CD14-positive monocyte (primary cell): ENCODE data around the gene MTMR10. TPM values are rescaled to one million over a fixed set of nuclear protein-coding genes. Genes with fewer than 3 reads are reported as not detected.

Experiments used
- DNase-seq, 3 donors: peaks; one replicate each; pipeline ENCODE4 v3.0.0-alpha.2; 2011 to 2022
- H2AFZ ChIP-seq: 2 replicates; pipeline ENCODE4 v1.6.0; 2012; ENCODE audit warnings: mild to moderate bottlenecking, low read depth, low read length, inconsistent platforms; ENCODE audit not compliant: insufficient read depth, poor library complexity, severe bottlenecking
- H3K27ac ChIP-seq, 2 donors: 1 replicate in 1 of 2; 2 replicates in 1 of 2; pipeline ENCODE4 v1.5.1; 2012 to 2013; ENCODE audit warnings: low read length in 2 of 2, control low read depth in 1 of 2, inconsistent platforms in 1 of 2, low read depth in 1 of 2, mild to moderate bottlenecking in 1 of 2
- H3K27me3 ChIP-seq, 2 donors: one replicate each; pipeline versions ENCODE4 v1.6.0 to v1.6.1; 2011 to 2013; ENCODE audit warnings: low read length in 2 of 2; ENCODE audit not compliant: control insufficient read depth in 2 of 2, insufficient read depth in 2 of 2
- H3K36me3 ChIP-seq, 2 donors: replicated peaks in 1 of 2; 1 replicate in 1 of 2; 2 replicates in 1 of 2; pipeline versions ENCODE4 v1.5.1 to v1.6.1; 2012 to 2013; ENCODE audit warnings: low read length in 2 of 2, control low read depth in 1 of 2, inconsistent platforms in 1 of 2, mild to moderate bottlenecking in 1 of 2; ENCODE audit not compliant: insufficient read depth in 2 of 2, control insufficient read depth in 1 of 2
- H3K4me1 ChIP-seq, 2 donors: 1 replicate in 1 of 2; 2 replicates in 1 of 2; pipeline versions ENCODE4 v1.5.1 to v1.6.1; 2012 to 2013; ENCODE audit warnings: low read length in 2 of 2, control low read depth in 1 of 2, inconsistent platforms in 1 of 2, mild to moderate bottlenecking in 1 of 2, moderate library complexity in 1 of 2; ENCODE audit not compliant: insufficient read depth in 2 of 2, control insufficient read depth in 1 of 2
- H3K4me2 ChIP-seq: replicated peaks from 2 replicates; pipeline ENCODE3; 2012; ENCODE audit warnings: low read length, moderate library complexity, mild to moderate bottlenecking; ENCODE audit not compliant: poor library complexity, severe bottlenecking; ENCODE audit errors: extremely low read depth
- H3K4me3 ChIP-seq, 3 experiments: fragments of 200-600 bp in 1 of 3; sonication (generic) in 1 of 3; replicated peaks in 1 of 3; 1 replicate in 2 of 3; 2 replicates in 1 of 3; pipeline ENCODE4 v1.5.1; 2011 to 2013; ENCODE audit warnings: low read length in 3 of 3, mild to moderate bottlenecking in 3 of 3, control low read depth in 2 of 3, low read depth in 2 of 3, inconsistent platforms in 1 of 3, moderate library complexity in 1 of 3
- H3K79me2 ChIP-seq: 2 replicates; pipeline ENCODE4 v1.6.0; 2012; ENCODE audit warnings: mild to moderate bottlenecking, control low read depth, inconsistent platforms, low read length, moderate library complexity; ENCODE audit not compliant: insufficient read depth
- H3K9ac ChIP-seq: 2 replicates; pipeline ENCODE4 v1.6.0; 2017; ENCODE audit warnings: low read length, mild to moderate bottlenecking; ENCODE audit not compliant: insufficient read depth, poor library complexity, severe bottlenecking
- H3K9me3 ChIP-seq, 2 donors: replicated peaks in 1 of 2; 1 replicate in 1 of 2; 2 replicates in 1 of 2; pipeline versions ENCODE4 v1.5.1 to v1.6.1; 2012 to 2013; ENCODE audit warnings: low read length in 2 of 2, control low read depth in 1 of 2; ENCODE audit not compliant: control insufficient read depth in 1 of 2, insufficient read depth in 1 of 2
- H4K20me1 ChIP-seq: 2 replicates; pipeline ENCODE4 v1.6.0; 2012; ENCODE audit warnings: mild to moderate bottlenecking, low read length, control low read depth, moderate library complexity; ENCODE audit not compliant: insufficient read depth
- H3K27ac Mint-ChIP-seq, 7 donors: one replicate each; pipeline ENCODE4 v1.8.0; 2020; ENCODE audit warnings: mild to moderate bottlenecking in 7 of 7, mixed read lengths in 7 of 7, moderate library complexity in 6 of 7, inconsistent platforms in 2 of 7
- H3K27me3 Mint-ChIP-seq, 3 donors: one replicate each; pipeline ENCODE4 v1.8.0; 2021 to 2022; ENCODE audit warnings: low read depth in 3 of 3, mild to moderate bottlenecking in 3 of 3, mixed read lengths in 3 of 3, moderate library complexity in 3 of 3, inconsistent platforms in 1 of 3
- H3K36me3 Mint-ChIP-seq, 2 donors: one replicate each; pipeline ENCODE4 v1.8.0; 2020; ENCODE audit warnings: mixed read lengths in 2 of 2, inconsistent platforms in 1 of 2, mild to moderate bottlenecking in 1 of 2
- H3K4me1 Mint-ChIP-seq: one replicate; pipeline ENCODE4 v1.8.0; 2020; ENCODE audit warnings: mild to moderate bottlenecking, mixed read lengths
- H3K4me3 Mint-ChIP-seq, 2 donors: one replicate each; pipeline ENCODE4 v1.8.0; 2020; ENCODE audit warnings: mild to moderate bottlenecking in 2 of 2, mixed read lengths in 2 of 2, moderate library complexity in 1 of 2
- H3K9me3 Mint-ChIP-seq, 7 donors: one replicate each; pipeline ENCODE4 v1.8.0; 2020 to 2022; ENCODE audit warnings: mixed read lengths in 7 of 7, mild to moderate bottlenecking in 6 of 7, moderate library complexity in 6 of 7, inconsistent platforms in 2 of 7
- CTCF ChIP-seq: fragments of 200-600 bp; IDR thresholded peaks from one replicate; pipeline ENCODE4 v1.8.0; 2022; ENCODE audit warnings: antibody characterized with exemption, mild to moderate bottlenecking
- WGBS: methylation state at CpG from one replicate; pipeline ENCODE4 v1.1.5; 2013; ENCODE audit warnings: missing lambda C conversion rate; ENCODE audit not compliant: insufficient coverage; 5-methylcytosine and 5-hydroxymethylcytosine counted together
- intact Hi-C, 2 donors: fragments of 100-400 bp; cut with micrococcal nuclease; formaldehyde crosslinking; loops; one replicate each; pipeline versions ENCODE4 v1.15.0 to v1.15.1; 2023
- polyA plus RNA-seq, 3 donors: library from polyadenylated mRNA; depleted of rRNA in 1 of 3; unstranded in 2 of 3; stranded (reverse) in 1 of 3; fragments of 300-500 nt in 2 of 3; fragments of >200 nt in 1 of 3; fragmentation: Illumina TruSeq in 2 of 3; gene quantifications; 1 replicate in 2 of 3; 2 replicates in 1 of 3; pipeline ENCODE4 v1.2.3, GENCODE V29; 2012 to 2021

Gene MTMR10
- polyA plus RNA-seq, 3 donors: 8.7 to 23.3 (median 15.9) TPM

- Histone ChIP-seq H3K4me1 (no peaks in the 10 kb centered on the region), H3K4me2 (no peak overlapping the region), H3K27ac (no peak overlapping the region), H3K4me3 (no peak overlapping the region), H4K20me1 (peaks cover 99% of the 10 kb centered on the region), H3K27me3 (no peaks in the 10 kb centered on the region), H3K36me3 (peaks cover 89 to 100% of the 10 kb centered on the region in 2 donors), H3K9me3 (no peaks in the 10 kb centered on the region), H3K9ac (no peak overlapping the region), H3K79me2 (peaks cover 3% of the 10 kb centered on the region), H2AFZ (no peak overlapping the region)
- Mint-ChIP-seq H3K27me3 (peaks cover 0 to 1% (median 0%) of the 10 kb centered on the region in 3 donors), H3K36me3 (peaks cover 83 to 86% of the 10 kb centered on the region in 2 donors), H3K4me3 (no peak overlapping the region), H3K9me3 (no peaks in the 10 kb centered on the region), H3K27ac (peak overlapping the region in 1 of 7 donors; percentile 28), H3K4me1 (peaks cover 2% of the 10 kb centered on the region)
- 83% methylated on average over 2 of the region's 3 CpGs for WGBS
- no peak for DNase-seq
- intact Hi-C loops: no loop called here
- no peak for TF ChIP-seq CTCF
Observed at GRCh38 chr15:30962659-30963058, 28.8 kb downstream of the MTMR10 start.

- Mint-ChIP-seq H3K36me3 (peaks cover 84 to 86% of the 10 kb centered on the region in 2 donors), H3K4me3 (no peak overlapping the region), H3K4me1 (peaks cover 2% of the 10 kb centered on the region), H3K27ac (no peak overlapping the region), H3K9me3 (no peaks in the 10 kb centered on the region), H3K27me3 (peaks cover 0 to 1% (median 0%) of the 10 kb centered on the region in 3 donors)
- H3K27ac ChIP-seq: no peak overlapping the region
- no peaks in the 10 kb centered on the region for H3K4me1 ChIP-seq
- peaks cover 90 to 100% of the 10 kb centered on the region in 2 donors for H3K36me3 ChIP-seq
- no peaks in the 10 kb centered on the region for H3K9me3 ChIP-seq
- DNase-seq: no peak
- H3K4me2 ChIP-seq: no peak overlapping the region
- TF ChIP-seq CTCF: no peak
- peaks cover 99% of the 10 kb centered on the region for H4K20me1 ChIP-seq
- intact Hi-C loops: no loop called here
- H3K27me3 ChIP-seq: no peaks in the 10 kb centered on the region
- no peak overlapping the region for H3K4me3 ChIP-seq
- no peak overlapping the region for H3K9ac ChIP-seq
- peaks cover 3% of the 10 kb centered on the region for H3K79me2 ChIP-seq
- no peak overlapping the region for H2AFZ ChIP-seq
Observed at GRCh38 chr15:30962079-30962478, 29.3 kb downstream of the MTMR10 start.
